Lower leg skin (tissue), 3 donors: ENCODE measurements around the gene MRGPRG.

ENCODE experiments used
- CTCF ChIP-seq, 3 donors: fragments of 450-650 bp; IDR thresholded peaks; one replicate each; pipeline ENCODE4 v1.5.1; 2016; ENCODE audit warnings: antibody characterized with exemption in 3 of 3, mild to moderate bottlenecking in 3 of 3, moderate library complexity in 2 of 3
- POLR2A ChIP-seq, 2 donors: fragments of 450-650 bp; IDR thresholded peaks; one replicate each; pipeline ENCODE4 v1.6.1; 2016 to 2017; ENCODE audit warnings: antibody characterized with exemption in 2 of 2, mild to moderate bottlenecking in 1 of 2, moderate library complexity in 1 of 2

- TF ChIP-seq POLR2A (IDR thresholded peaks at IDR 0.05) = no peak
- TF ChIP-seq CTCF (IDR thresholded peaks at IDR 0.05) = no peak
These were observed 49.2 kb downstream of the MRGPRG start for GRCh38 chr11:3169255-3170043.
